ENCODE data around the gene UPP2.

The UPP2 gene

DNA sequence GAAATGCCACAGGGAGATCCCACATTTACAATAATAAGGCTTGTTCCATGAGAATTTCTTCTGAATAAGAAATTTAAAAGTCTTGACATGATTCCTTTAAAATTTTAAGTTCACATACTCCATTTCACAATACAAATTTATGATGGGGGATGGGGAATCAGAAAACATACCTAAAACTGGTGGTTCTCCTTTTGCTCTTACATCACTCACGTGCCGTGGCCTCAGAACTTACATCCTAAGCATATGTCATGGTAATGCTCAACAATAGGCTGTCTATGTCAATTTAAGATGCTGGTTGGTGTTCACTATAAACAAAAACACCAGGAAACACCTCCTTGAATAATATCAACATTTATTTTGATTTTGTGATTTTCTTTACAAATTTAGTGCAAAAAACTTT is 12.8 kb downstream of the UPP2 start:
- in situ Hi-C loops (cut with HindIII; ENCODE audit: low sequenced_read_pairs), result no loop called here
- TF ChIP-seq CTCF (IDR thresholded peaks at IDR 0.05; ENCODE audit: low read depth, low read length), result no peak
- DNase-seq (ENCODE audit: low read depth, low spot score), result no peak
- H3K4me3 ChIP-seq (ENCODE audit: low read depth, low read length), result no peak overlapping the region

GRCh38 chr2:158115202-158115767 is 13.6 kb downstream of the UPP2 start:
- in situ Hi-C loops (cut with HindIII; ENCODE audit: low sequenced_read_pairs), result no loop called here
- DNase-seq (ENCODE audit: low read depth, low spot score), result no peak
- H3K4me3 ChIP-seq (ENCODE audit: low read depth, low read length), result no peak overlapping the region
- TF ChIP-seq CTCF (IDR thresholded peaks at IDR 0.05; ENCODE audit: low read depth, low read length), result no peak

DNA sequence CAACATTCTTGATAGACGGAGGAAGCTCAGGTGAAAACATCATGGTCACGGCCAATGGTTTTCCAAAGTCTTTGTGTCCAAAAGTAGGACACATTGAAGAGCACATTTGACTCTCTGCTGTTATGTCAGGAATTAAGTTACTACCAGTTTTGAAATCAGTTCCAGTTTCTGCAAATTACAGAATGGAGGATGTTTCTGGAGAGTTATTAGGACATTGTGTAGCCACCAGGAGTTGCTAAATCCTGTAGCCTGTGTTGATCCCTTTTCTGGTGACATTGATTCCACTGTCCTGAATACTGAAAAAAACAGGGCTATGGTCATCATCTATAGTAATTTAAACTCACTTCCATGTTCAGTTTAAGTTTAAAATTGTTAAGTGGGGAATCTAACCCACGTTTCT is 15.3 kb downstream of the UPP2 start:
- H3K4me3 ChIP-seq (ENCODE audit: low read depth, low read length), result no peak overlapping the region

GRCh38 chr2:158120102-158120501 is 18.4 kb downstream of the UPP2 start:
- H3K4me3 ChIP-seq (ENCODE audit: low read depth, low read length), result no peak overlapping the region
- TF ChIP-seq CTCF (IDR thresholded peaks at IDR 0.05; ENCODE audit: low read depth, low read length), result no peak
- in situ Hi-C loops (cut with HindIII; ENCODE audit: low sequenced_read_pairs), result no loop called here
- DNase-seq (ENCODE audit: low read depth, low spot score), result no peak

More for the DNA sequence above, 15.3 kb downstream of the UPP2 start:
- in situ Hi-C loops (cut with HindIII; ENCODE audit: low sequenced_read_pairs), result no loop called here
- no peak for TF ChIP-seq CTCF (IDR thresholded peaks at IDR 0.05; ENCODE audit: low read depth, low read length)
- no peak for DNase-seq (ENCODE audit: low read depth, low spot score)

DNA sequence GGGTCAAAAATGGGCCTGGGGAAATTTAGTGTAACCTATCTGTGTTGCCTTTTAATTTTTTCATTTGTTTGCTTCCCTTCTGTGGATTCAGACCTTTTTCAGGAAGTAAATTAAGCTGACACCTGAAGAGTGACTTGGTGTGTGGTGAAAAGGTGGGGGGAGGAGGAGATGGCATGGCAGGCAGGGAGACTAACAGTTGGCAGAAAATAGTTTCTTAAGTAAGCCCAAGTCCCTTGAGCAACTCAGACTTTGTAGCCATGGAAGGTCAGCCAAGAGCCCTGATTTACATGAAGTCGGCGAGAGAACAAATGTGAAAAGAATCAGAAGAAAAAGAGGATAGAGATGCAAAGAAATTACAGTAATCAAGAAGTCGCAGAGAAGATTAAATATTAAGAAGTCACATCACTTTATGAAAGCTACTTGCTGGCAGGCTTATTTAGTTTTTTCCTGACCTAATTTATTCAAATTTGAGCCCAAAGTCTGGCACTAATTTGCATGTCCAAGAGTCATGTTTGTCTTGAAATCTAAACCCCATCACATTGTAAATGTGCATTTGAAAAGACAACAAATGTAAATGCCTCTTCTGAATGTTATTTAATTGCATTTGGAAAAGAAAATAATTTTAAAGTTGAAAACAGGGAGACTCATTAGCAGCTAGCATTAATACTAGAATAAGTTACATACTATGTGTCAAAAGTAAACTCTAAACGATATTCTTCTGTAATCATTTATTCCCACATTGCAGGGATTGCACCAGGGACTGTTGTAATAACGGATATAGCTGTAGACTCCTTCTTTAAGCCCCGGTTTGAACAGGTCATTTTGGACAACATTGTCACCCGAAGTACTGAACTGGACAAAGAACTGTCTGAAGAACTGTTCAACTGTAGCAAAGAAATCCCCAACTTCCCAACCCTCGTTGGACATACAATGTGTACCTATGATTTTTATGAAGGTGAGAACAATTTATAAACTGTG is 19.3 kb downstream of the UPP2 start:
- TF ChIP-seq CTCF (IDR thresholded peaks at IDR 0.05; ENCODE audit: low read depth, low read length), result no peak
- no peak overlapping the region for H3K4me3 ChIP-seq (ENCODE audit: low read depth, low read length)

GRCh38 chr2:158124896-158125295 is 23.2 kb downstream of the UPP2 start:
- in situ Hi-C loops (cut with HindIII; ENCODE audit: low sequenced_read_pairs), result no loop called here
- no peak for TF ChIP-seq CTCF (IDR thresholded peaks at IDR 0.05; ENCODE audit: low read depth, low read length)
- no peak for DNase-seq (ENCODE audit: low read depth, low spot score)
- no peak overlapping the region for H3K4me3 ChIP-seq (ENCODE audit: low read depth, low read length)

More for the DNA sequence above, 19.3 kb downstream of the UPP2 start:
- DNase-seq (ENCODE audit: low read depth, low spot score), result no peak
- in situ Hi-C loops (cut with HindIII; ENCODE audit: low sequenced_read_pairs), result no loop called here

Measured in astrocyte of the spinal cord (primary cell).